Esophagus muscularis mucosa (tissue), 3 donors: ENCODE data around the gene DPYSL3.

Source experiments
- POLR2A ChIP-seq: fragments of 450-650 bp; IDR thresholded peaks from one replicate; pipeline ENCODE4 v1.6.1; 2017; ENCODE audit warnings: antibody characterized with exemption, moderate library complexity, mild to moderate bottlenecking, low read depth
- POLR2AphosphoS5 ChIP-seq, 2 donors: sonication (generic); formaldehyde crosslinking; IDR thresholded peaks; one replicate each; pipeline ENCODE4 v1.6.1; 2017; ENCODE audit warnings: antibody characterized with exemption in 2 of 2
- TF ChIP-seq, protein P1 (sequence below), 3 experiments: fragments of 200-600 bp in 2 of 3; fragments of 450-650 bp in 1 of 3; sonication (generic) in 2 of 3; IDR thresholded peaks; one replicate each; pipeline ENCODE4 v1.5.1; 2017 to 2019; ENCODE audit warnings: antibody characterized with exemption in 3 of 3, mild to moderate bottlenecking in 2 of 3, moderate library complexity in 1 of 3

- no peak for TF ChIP-seq POLR2A
- TF ChIP-seq POLR2AphosphoS5 (IDR thresholded peaks at IDR 0.05): peak; percentile 30 to 37
- TF ChIP-seq, protein P1, sequence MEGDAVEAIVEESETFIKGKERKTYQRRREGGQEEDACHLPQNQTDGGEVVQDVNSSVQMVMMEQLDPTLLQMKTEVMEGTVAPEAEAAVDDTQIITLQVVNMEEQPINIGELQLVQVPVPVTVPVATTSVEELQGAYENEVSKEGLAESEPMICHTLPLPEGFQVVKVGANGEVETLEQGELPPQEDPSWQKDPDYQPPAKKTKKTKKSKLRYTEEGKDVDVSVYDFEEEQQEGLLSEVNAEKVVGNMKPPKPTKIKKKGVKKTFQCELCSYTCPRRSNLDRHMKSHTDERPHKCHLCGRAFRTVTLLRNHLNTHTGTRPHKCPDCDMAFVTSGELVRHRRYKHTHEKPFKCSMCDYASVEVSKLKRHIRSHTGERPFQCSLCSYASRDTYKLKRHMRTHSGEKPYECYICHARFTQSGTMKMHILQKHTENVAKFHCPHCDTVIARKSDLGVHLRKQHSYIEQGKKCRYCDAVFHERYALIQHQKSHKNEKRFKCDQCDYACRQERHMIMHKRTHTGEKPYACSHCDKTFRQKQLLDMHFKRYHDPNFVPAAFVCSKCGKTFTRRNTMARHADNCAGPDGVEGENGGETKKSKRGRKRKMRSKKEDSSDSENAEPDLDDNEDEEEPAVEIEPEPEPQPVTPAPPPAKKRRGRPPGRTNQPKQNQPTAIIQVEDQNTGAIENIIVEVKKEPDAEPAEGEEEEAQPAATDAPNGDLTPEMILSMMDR (IDR thresholded peaks at IDR 0.05): no peak
These were observed 99.1 kb downstream of the DPYSL3 start for GRCh38 chr5:147410496-147411358.
